Gastrocnemius medialis (tissue), 4 donors: ENCODE results near the gene UNK.

ENCODE experiments used
- POLR2A ChIP-seq, 2 donors: fragments of 450-650 bp; IDR thresholded peaks; one replicate each; pipeline ENCODE4 v1.6.1; 2017; ENCODE audit warnings: antibody characterized with exemption in 2 of 2, mild to moderate bottlenecking in 2 of 2, moderate library complexity in 2 of 2
- TF ChIP-seq, protein P1 (sequence below), 5 experiments: fragments of 450-650 bp in 3 of 5; fragments of 200-600 bp in 2 of 5; sonication (generic) in 2 of 5; IDR thresholded peaks in 4 of 5; conservative IDR thresholded peaks in 1 of 5; 1 replicate in 4 of 5; 2 replicates in 1 of 5; pipeline ENCODE4 v1.5.1; 2016 to 2019; ENCODE audit warnings: antibody characterized with exemption in 5 of 5, mild to moderate bottlenecking in 3 of 5, moderate library complexity in 3 of 5

DNA sequence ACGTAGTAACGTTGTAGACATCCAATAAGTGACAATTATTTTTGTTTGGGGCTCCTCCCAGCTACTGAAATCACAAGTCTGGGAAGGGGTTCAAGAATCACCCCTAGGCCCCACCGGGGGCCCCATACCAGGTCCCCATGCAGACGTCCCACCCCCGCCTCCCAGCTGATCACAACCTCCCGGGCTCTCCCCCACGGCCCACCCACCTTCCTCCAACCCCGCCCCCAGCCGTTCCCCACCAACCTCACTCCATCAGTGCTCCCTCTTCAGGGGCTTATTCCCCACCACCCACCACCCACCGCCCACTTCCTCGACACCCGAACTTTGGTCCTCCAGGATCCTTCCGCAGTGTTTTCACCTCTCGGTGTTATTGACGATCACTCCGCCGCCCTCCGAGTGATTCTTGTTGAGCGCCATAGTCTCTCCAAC, 70.3 kb downstream of the UNK start:
- TF ChIP-seq, protein P1, sequence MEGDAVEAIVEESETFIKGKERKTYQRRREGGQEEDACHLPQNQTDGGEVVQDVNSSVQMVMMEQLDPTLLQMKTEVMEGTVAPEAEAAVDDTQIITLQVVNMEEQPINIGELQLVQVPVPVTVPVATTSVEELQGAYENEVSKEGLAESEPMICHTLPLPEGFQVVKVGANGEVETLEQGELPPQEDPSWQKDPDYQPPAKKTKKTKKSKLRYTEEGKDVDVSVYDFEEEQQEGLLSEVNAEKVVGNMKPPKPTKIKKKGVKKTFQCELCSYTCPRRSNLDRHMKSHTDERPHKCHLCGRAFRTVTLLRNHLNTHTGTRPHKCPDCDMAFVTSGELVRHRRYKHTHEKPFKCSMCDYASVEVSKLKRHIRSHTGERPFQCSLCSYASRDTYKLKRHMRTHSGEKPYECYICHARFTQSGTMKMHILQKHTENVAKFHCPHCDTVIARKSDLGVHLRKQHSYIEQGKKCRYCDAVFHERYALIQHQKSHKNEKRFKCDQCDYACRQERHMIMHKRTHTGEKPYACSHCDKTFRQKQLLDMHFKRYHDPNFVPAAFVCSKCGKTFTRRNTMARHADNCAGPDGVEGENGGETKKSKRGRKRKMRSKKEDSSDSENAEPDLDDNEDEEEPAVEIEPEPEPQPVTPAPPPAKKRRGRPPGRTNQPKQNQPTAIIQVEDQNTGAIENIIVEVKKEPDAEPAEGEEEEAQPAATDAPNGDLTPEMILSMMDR (IDR thresholded peaks at IDR 0.05 in 4 of 5, conservative IDR thresholded peaks at IDR 0.05 in 1 of 5): peak in 1 of 5 experiments; percentile 28
- TF ChIP-seq POLR2A (IDR thresholded peaks at IDR 0.05): no peak
